PFSK-1 (cell line): ENCODE measurements around the gene CDC42BPG.

Experiments
- POLR2AphosphoS5 ChIP-seq: IDR thresholded peaks from 2 replicates; pipeline ENCODE4 v1.6.1; 2012; ENCODE audit warnings: low read depth, mild to moderate bottlenecking, control low read depth, low read length, moderate library complexity
- REST ChIP-seq, 2 experiments: IDR thresholded peaks; 2 replicates each; pipeline versions ENCODE4 v1.6.1 to v1.8.0; 2011 to 2012; ENCODE audit warnings: low read depth in 2 of 2, low read length in 2 of 2, control low read depth in 1 of 2, inconsistent platforms in 1 of 2, mild to moderate bottlenecking in 1 of 2, moderate library complexity in 1 of 2; ENCODE audit not compliant: insufficient read depth in 1 of 2
- SIN3A ChIP-seq: IDR thresholded peaks from 2 replicates; pipeline ENCODE4 v1.6.1; 2012; ENCODE audit warnings: mild to moderate bottlenecking, low read length, moderate library complexity, borderline replicate concordance; ENCODE audit not compliant: insufficient read depth
- TAF1 ChIP-seq: IDR thresholded peaks from 2 replicates; pipeline ENCODE4 v1.6.1; 2012; ENCODE audit warnings: low read length, control low read depth, borderline replicate concordance; ENCODE audit not compliant: insufficient read depth

GRCh38 chr11:64788321-64789215 lies 55.9 kb downstream of the CDC42BPG start:
- TF ChIP-seq SIN3A = no peak
- no peak for TF ChIP-seq POLR2AphosphoS5
- no peak for TF ChIP-seq TAF1
- TF ChIP-seq REST (IDR thresholded peaks at IDR 0.05; ENCODE audit: insufficient read depth in 1 of 2, low read depth in 2 of 2, low read length in 2 of 2) = no peak
